Aorta (tissue), 5 donors: ENCODE results near the gene JMJD7. TPM values are rescaled to one million over a fixed set of nuclear protein-coding genes. Genes with fewer than 3 reads are reported as not detected.

Source experiments
- ATAC-seq: fragments of 200-7000 bp; cut with Tn5 transposase; one replicate; pipeline ENCODE4 v1.9.1; 2022; ENCODE audit warnings: moderate library complexity; ENCODE audit not compliant: low FRiP score
- DNase-seq, 2 donors: peaks; one replicate each; pipeline ENCODE4 v3.0.0-alpha.2; 2020
- H3K27ac ChIP-seq, 2 donors: one replicate each; pipeline ENCODE4 v1.5.1; 2013; ENCODE audit warnings: low read length in 2 of 2, mild to moderate bottlenecking in 2 of 2, moderate library complexity in 2 of 2, control low read depth in 1 of 2, inconsistent platforms in 1 of 2, low read depth in 1 of 2
- H3K27me3 ChIP-seq, 2 donors: one replicate each; pipeline ENCODE4 v1.6.1; 2013; ENCODE audit warnings: control low read depth in 1 of 2, low read length in 1 of 2, mild to moderate bottlenecking in 1 of 2, moderate library complexity in 1 of 2; ENCODE audit not compliant: insufficient read depth in 2 of 2, control insufficient read depth in 1 of 2
- H3K36me3 ChIP-seq, 2 donors: one replicate each; pipeline ENCODE4 v1.6.1; 2013; ENCODE audit warnings: control low read depth in 1 of 2, low read length in 1 of 2, mild to moderate bottlenecking in 1 of 2; ENCODE audit not compliant: insufficient read depth in 2 of 2, control insufficient read depth in 1 of 2
- H3K4me1 ChIP-seq, 2 donors: one replicate each; pipeline ENCODE4 v1.6.1; 2013; ENCODE audit warnings: low read length in 2 of 2, control low read depth in 1 of 2, mild to moderate bottlenecking in 1 of 2, moderate library complexity in 1 of 2; ENCODE audit not compliant: insufficient read depth in 2 of 2, control insufficient read depth in 1 of 2
- H3K4me3 ChIP-seq, 2 donors: one replicate each; pipeline ENCODE4 v1.5.1; 2013; ENCODE audit warnings: low read length in 2 of 2, control low read depth in 1 of 2, mild to moderate bottlenecking in 1 of 2
- H3K9me3 ChIP-seq: one replicate; pipeline ENCODE4 v1.6.1; 2013; ENCODE audit warnings: mild to moderate bottlenecking, low read length; ENCODE audit not compliant: control insufficient read depth
- WGBS, 2 donors: extraction: QIAGEN DNeasy Blood & Tissue Kit; methylation state at CpG; one replicate each; pipeline ENCODE4 v1.1.7; 2013; 5-methylcytosine and 5-hydroxymethylcytosine counted together
- intact Hi-C, 2 donors: fragments of 100-400 bp; cut with DNase I; formaldehyde crosslinking; loops; one replicate each; pipeline versions ENCODE4 v1.14.2 to v1.15.0; 2022
- polyA plus RNA-seq, 2 donors: library from polyadenylated mRNA; stranded (reverse); fragments of 200-250 nt; gene quantifications; one replicate each; pipeline ENCODE4 v1.2.3, GENCODE V29; 2013
- total RNA-seq, 2 donors: library from RNA; stranded (reverse); fragmentation: NEBNext Ultra II Directional; extraction: Animal tissue kit (Norgen Biotek cat#: 25700); gene quantifications; one replicate each; pipeline ENCODE4 v1.2.1, GENCODE V29; 2021
- donor health status: healthy with polysubstance abuse.
- donor health status: Bipolar disorder and iron deficiency.
- donor health status: DM: no; HTN: no; CAD: no.
- donor health status: DM: no; HTN: no; CAD: no.
- donor health status: DM: yes; HTN: yes; CAD: no.

Gene JMJD7
- total and polyA plus RNA-seq, 4 donors = 7.0 to 12.6 (median 10.0) TPM

- H3K4me3 ChIP-seq = no peak overlapping the region
- intact Hi-C loops = no loop called here
- DNase-seq = no peak
- 93 to 95% methylated on average over 12 of the region's 12 CpGs for WGBS, 2 donors
- H3K4me1 ChIP-seq = no peaks in the 10 kb centered on the region
- no peaks in the 10 kb centered on the region for H3K9me3 ChIP-seq
- H3K27me3 ChIP-seq = no peaks in the 10 kb centered on the region
- no peak for ATAC-seq
- H3K27ac ChIP-seq = no peak overlapping the region
- H3K36me3 ChIP-seq = no peaks in the 10 kb centered on the region
These were observed 28.8 kb downstream of the JMJD7 start for GRCh38 chr15:41856716-41857115.

GRCh38 chr15:41857316-41857715 lies 29.4 kb downstream of the JMJD7 start:
- 88 to 89% methylated on average over 9 of the region's 9 CpGs for WGBS, 2 donors
- Histone ChIP-seq H3K27me3 (no peaks in the 10 kb centered on the region), H3K27ac (no peak overlapping the region), H3K4me3 (no peak overlapping the region), H3K4me1 (no peaks in the 10 kb centered on the region), H3K9me3 (no peaks in the 10 kb centered on the region), H3K36me3 (no peaks in the 10 kb centered on the region)
- DNase-seq (no peak), ATAC-seq (no peak)
- intact Hi-C loops = no loop called here

GRCh38 chr15:41858756-41859155 lies 30.9 kb downstream of the JMJD7 start:
- H3K27me3 ChIP-seq = no peaks in the 10 kb centered on the region
- ATAC-seq = no peak
- WGBS, 2 donors = 89 to 91% methylated on average over 15 of the region's 15 CpGs
- intact Hi-C loops = no loop called here
- no peak overlapping the region for H3K27ac ChIP-seq
- H3K4me3 ChIP-seq = no peak overlapping the region
- DNase-seq = no peak
- H3K4me1 ChIP-seq = no peaks in the 10 kb centered on the region
- no peaks in the 10 kb centered on the region for H3K36me3 ChIP-seq
- H3K9me3 ChIP-seq = no peaks in the 10 kb centered on the region

- Histone ChIP-seq H3K36me3 (no peaks in the 10 kb centered on the region), H3K27ac (no peak overlapping the region), H3K4me1 (no peaks in the 10 kb centered on the region), H3K27me3 (no peaks in the 10 kb centered on the region), H3K4me3 (no peak overlapping the region), H3K9me3 (no peaks in the 10 kb centered on the region)
- ATAC-seq (no peak), DNase-seq (no peak)
- WGBS, 2 donors = 75 to 78% methylated on average over 13 to 15 of the region's 15 CpGs
- intact Hi-C loops = no loop called here
These were observed 32.3 kb downstream of the JMJD7 start for GRCh38 chr15:41860049-41860828.

GRCh38 chr15:41861736-41862356 lies 34.0 kb downstream of the JMJD7 start:
- 91 to 94% methylated on average over 17 to 18 of the region's 18 CpGs for WGBS, 2 donors
- no peaks in the 10 kb centered on the region for H3K9me3 ChIP-seq
- H3K36me3 ChIP-seq = no peaks in the 10 kb centered on the region

GRCh38 chr15:41862515-41863116 lies 34.7 kb downstream of the JMJD7 start:
- Histone ChIP-seq H3K27ac (no peak overlapping the region), H3K4me3 (no peak overlapping the region), H3K9me3 (no peaks in the 10 kb centered on the region), H3K4me1 (no peaks in the 10 kb centered on the region), H3K27me3 (no peaks in the 10 kb centered on the region), H3K36me3 (no peaks in the 10 kb centered on the region)
- 86 to 88% methylated on average over 18 to 19 of the region's 19 CpGs for WGBS, 2 donors
- ATAC-seq (no peak), DNase-seq (no peak)
- intact Hi-C loops = no loop called here

More at GRCh38 chr15:41861736-41862356, 34.0 kb downstream of the JMJD7 start:
- no peak for DNase-seq
- H3K27me3 ChIP-seq = no peaks in the 10 kb centered on the region
- no peak overlapping the region for H3K4me3 ChIP-seq
- no peak for ATAC-seq
- intact Hi-C loops = no loop called here
- H3K4me1 ChIP-seq = no peaks in the 10 kb centered on the region
- no peak overlapping the region for H3K27ac ChIP-seq

GRCh38 chr15:41865490-41866055 lies 37.7 kb downstream of the JMJD7 start:
- H3K27ac ChIP-seq = no peak overlapping the region
- H3K9me3 ChIP-seq = no peaks in the 10 kb centered on the region
- no peak overlapping the region for H3K4me3 ChIP-seq
- no peaks in the 10 kb centered on the region for H3K4me1 ChIP-seq
- intact Hi-C loops = no loop called here
- 87 to 92% methylated on average over 18 of the region's 18 CpGs for WGBS, 2 donors
- no peaks in the 10 kb centered on the region for H3K36me3 ChIP-seq
- DNase-seq (no peak), ATAC-seq (no peak)
- H3K27me3 ChIP-seq = no peaks in the 10 kb centered on the region

GRCh38 chr15:41866263-41866703 lies 38.4 kb downstream of the JMJD7 start:
- 87% methylated on average over 8 of the region's 8 CpGs for WGBS, 2 donors
- H3K27ac ChIP-seq = no peak overlapping the region

More at GRCh38 chr15:41866263-41866703, 38.4 kb downstream of the JMJD7 start:
- no peak for ATAC-seq
- no peaks in the 10 kb centered on the region for H3K27me3 ChIP-seq
- no peaks in the 10 kb centered on the region for H3K4me1 ChIP-seq
- no peaks in the 10 kb centered on the region for H3K9me3 ChIP-seq
- intact Hi-C loops = no loop called here
- no peaks in the 10 kb centered on the region for H3K36me3 ChIP-seq
- H3K4me3 ChIP-seq = no peak overlapping the region
- no peak for DNase-seq
